CD4-positive, alpha-beta T cell (primary cell): Measurements from ENCODE around the gene SMYD3. TPM values are rescaled to one million over a fixed set of nuclear protein-coding genes. Genes with fewer than 3 reads are reported as not detected.

Experiments
- ATAC-seq: fragments of 200-7000 bp; cut with Tn5 transposase; one replicate; pipeline ENCODE4 v1.10.0; 2022; ENCODE audit warnings: mild to moderate bottlenecking; ENCODE audit not compliant: poor library complexity
- CTCF ChIA-PET: fragments of 350-600 bp; sonication (Branson Sonifier 250); formaldehyde crosslinking; loops from one replicate; lab custom pipeline; 2021; ENCODE audit warnings: antibody characterized with exemption, inconsistent platforms; lab: Charles Lee
- POLR2A ChIA-PET: fragments of 350-600 bp; sonication (Branson Sonifier 250); formaldehyde crosslinking; loops from one replicate; lab custom pipeline; 2021; ENCODE audit warnings: antibody characterized with exemption, inconsistent platforms; lab: Charles Lee
- DNase-seq, 14 experiments: peaks; one replicate each; pipeline ENCODE4 v3.0.0-alpha.2; 2013 to 2020; ENCODE audit warnings: mixed read lengths in 2 of 14
- H3K27ac ChIP-seq, 2 donors: one replicate each; pipeline versions ENCODE4 v1.5.1 to v1.7.0; 2013; ENCODE audit warnings: low read length in 2 of 2, low read depth in 1 of 2, mild to moderate bottlenecking in 1 of 2
- H3K27me3 ChIP-seq, 2 experiments: 1 replicate in 1 of 2; 2 replicates in 1 of 2; pipeline versions ENCODE4 v1.6.1 to v1.7.0; 2013; ENCODE audit warnings: low read length in 2 of 2, control low read depth in 1 of 2, mild to moderate bottlenecking in 1 of 2, moderate library complexity in 1 of 2; ENCODE audit not compliant: insufficient read depth in 2 of 2, control insufficient read depth in 1 of 2
- H3K36me3 ChIP-seq: one replicate; pipeline ENCODE4 v1.6.1; 2013; ENCODE audit warnings: low read length, control low read depth; ENCODE audit not compliant: insufficient read depth
- H3K4me1 ChIP-seq: one replicate; pipeline ENCODE4 v1.6.1; 2013; ENCODE audit warnings: low read length, control low read depth; ENCODE audit not compliant: insufficient read depth
- H3K4me3 ChIP-seq: one replicate; pipeline ENCODE4 v1.5.1; 2013; ENCODE audit warnings: mild to moderate bottlenecking, low read length, moderate library complexity
- H3K9me3 ChIP-seq, 2 experiments: 1 replicate in 1 of 2; 2 replicates in 1 of 2; pipeline versions ENCODE4 v1.6.1 to v1.7.0; 2013; ENCODE audit warnings: low read length in 2 of 2, mild to moderate bottlenecking in 2 of 2, control low read depth in 1 of 2, moderate library complexity in 1 of 2; ENCODE audit not compliant: control insufficient read depth in 1 of 2, insufficient read depth in 1 of 2
- H3K27ac Mint-ChIP-seq: one replicate; pipeline ENCODE4 v1.8.0; 2020; ENCODE audit warnings: mixed read lengths
- H3K27me3 Mint-ChIP-seq: one replicate; pipeline ENCODE4 v1.8.0; 2021; ENCODE audit warnings: mixed read lengths
- H3K36me3 Mint-ChIP-seq: one replicate; pipeline ENCODE4 v1.8.0; 2021; ENCODE audit warnings: low read depth, mixed read lengths
- H3K4me1 Mint-ChIP-seq: one replicate; pipeline ENCODE4 v1.8.0; 2021; ENCODE audit warnings: low read depth, mixed read lengths
- H3K4me3 Mint-ChIP-seq: one replicate; pipeline ENCODE4 v1.8.0; 2020; ENCODE audit warnings: mild to moderate bottlenecking, mixed read lengths
- H3K9me3 Mint-ChIP-seq: one replicate; pipeline ENCODE4 v1.8.0; 2020; ENCODE audit warnings: mixed read lengths
- intact Hi-C, 2 experiments: fragments of 100-400 bp; cut with DNase I in 1 of 2; cut with micrococcal nuclease in 1 of 2; formaldehyde crosslinking; loops; one replicate each; pipeline versions ENCODE4 v1.15.1 to v1.9.0; 2023 to 2025; cut with DNase I, micrococcal nuclease
- total RNA-seq, 174 experiments: library from RNA in 2 of 174; stranded (reverse) in 2 of 174; gene quantifications; one replicate each; pipeline ENCODE4 v1.2.3 and lab custom pipeline; 2021 to 2026
- TF ChIP-seq, protein P1 (sequence below): fragments of 200-600 bp; IDR thresholded peaks from one replicate; pipeline ENCODE4 v1.8.0; 2022; ENCODE audit warnings: antibody characterized with exemption, mild to moderate bottlenecking

The SMYD3 gene
- total RNA-seq, 2 experiments from 2014 or later, result 18.8 to 19.6 TPM

DNA sequence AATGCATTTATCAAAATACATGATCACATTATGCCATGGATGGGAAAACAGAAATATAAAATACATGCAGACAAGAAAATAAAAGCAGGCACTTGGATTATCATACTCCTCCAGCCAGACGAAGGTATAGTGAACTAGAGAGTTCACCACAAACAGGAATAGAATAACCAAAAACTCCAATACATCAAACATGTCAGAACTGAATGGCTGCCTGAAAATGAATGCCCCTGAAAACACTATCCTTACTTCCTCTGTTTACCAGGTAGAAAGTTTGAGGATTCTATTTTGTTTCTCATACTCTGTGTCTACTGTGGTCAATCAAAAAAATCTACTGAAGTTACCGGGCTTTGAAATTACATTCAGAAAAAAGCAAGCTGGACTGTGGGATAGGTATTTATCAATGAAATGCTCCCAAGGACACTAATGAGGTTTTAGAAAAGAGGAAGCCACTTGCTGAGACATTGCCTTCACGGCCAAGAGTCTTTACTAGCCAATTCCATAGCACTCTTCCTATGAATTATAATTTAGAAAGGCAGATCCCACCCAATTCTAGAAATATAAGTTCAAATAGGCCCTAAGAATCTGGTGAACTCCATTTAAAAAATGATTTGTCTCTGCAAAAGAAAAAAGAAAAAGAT lies 197.7 kb downstream of the SMYD3 start:
- TF ChIP-seq, protein P1, sequence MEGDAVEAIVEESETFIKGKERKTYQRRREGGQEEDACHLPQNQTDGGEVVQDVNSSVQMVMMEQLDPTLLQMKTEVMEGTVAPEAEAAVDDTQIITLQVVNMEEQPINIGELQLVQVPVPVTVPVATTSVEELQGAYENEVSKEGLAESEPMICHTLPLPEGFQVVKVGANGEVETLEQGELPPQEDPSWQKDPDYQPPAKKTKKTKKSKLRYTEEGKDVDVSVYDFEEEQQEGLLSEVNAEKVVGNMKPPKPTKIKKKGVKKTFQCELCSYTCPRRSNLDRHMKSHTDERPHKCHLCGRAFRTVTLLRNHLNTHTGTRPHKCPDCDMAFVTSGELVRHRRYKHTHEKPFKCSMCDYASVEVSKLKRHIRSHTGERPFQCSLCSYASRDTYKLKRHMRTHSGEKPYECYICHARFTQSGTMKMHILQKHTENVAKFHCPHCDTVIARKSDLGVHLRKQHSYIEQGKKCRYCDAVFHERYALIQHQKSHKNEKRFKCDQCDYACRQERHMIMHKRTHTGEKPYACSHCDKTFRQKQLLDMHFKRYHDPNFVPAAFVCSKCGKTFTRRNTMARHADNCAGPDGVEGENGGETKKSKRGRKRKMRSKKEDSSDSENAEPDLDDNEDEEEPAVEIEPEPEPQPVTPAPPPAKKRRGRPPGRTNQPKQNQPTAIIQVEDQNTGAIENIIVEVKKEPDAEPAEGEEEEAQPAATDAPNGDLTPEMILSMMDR, result no peak
- no peaks in the 10 kb centered on the region for H3K36me3 ChIP-seq
- H3K4me3 ChIP-seq, result no peak overlapping the region
- Mint-ChIP-seq H3K27ac (no peak overlapping the region), H3K27me3 (no peaks in the 10 kb centered on the region), H3K4me3 (no peak overlapping the region), H3K9me3 (no peaks in the 10 kb centered on the region), H3K36me3 (peaks cover 16% of the 10 kb centered on the region), H3K4me1 (no peaks in the 10 kb centered on the region)
- H3K4me1 ChIP-seq, result no peaks in the 10 kb centered on the region
- no peak overlapping the region for H3K27ac ChIP-seq
- H3K27me3 ChIP-seq, result no peaks in the 10 kb centered on the region
- ATAC-seq (no peak), DNase-seq (no peak)
- H3K9me3 ChIP-seq, result no peaks in the 10 kb centered on the region
- intact Hi-C loops, result no loop called here
- POLR2A ChIA-PET, result no interaction called here
- CTCF ChIA-PET, result no interaction called here

- Mint-ChIP-seq H3K36me3 (peaks cover 16% of the 10 kb centered on the region), H3K4me1 (no peaks in the 10 kb centered on the region), H3K27me3 (no peaks in the 10 kb centered on the region), H3K9me3 (no peaks in the 10 kb centered on the region), H3K4me3 (no peak overlapping the region), H3K27ac (no peak overlapping the region)
- Histone ChIP-seq H3K36me3 (no peaks in the 10 kb centered on the region), H3K27ac (no peak overlapping the region), H3K27me3 (no peaks in the 10 kb centered on the region), H3K4me1 (no peaks in the 10 kb centered on the region), H3K4me3 (no peak overlapping the region), H3K9me3 (no peaks in the 10 kb centered on the region)
- intact Hi-C loops, result no loop called here
- no peak for DNase-seq
- ATAC-seq, result no peak
- TF ChIP-seq, protein P1, result no peak
- CTCF ChIA-PET, result no interaction called here
- POLR2A ChIA-PET, result no interaction called here
Measured at GRCh38 chr1:246308533-246309075, 198.5 kb downstream of the SMYD3 start.

GRCh38 chr1:246306415-246307037 lies 200.6 kb downstream of the SMYD3 start:
- no peaks in the 10 kb centered on the region for H3K27me3 Mint-ChIP-seq
- no peaks in the 10 kb centered on the region for H3K4me1 Mint-ChIP-seq
- H3K27ac ChIP-seq, result no peak overlapping the region
- TF ChIP-seq, protein P1, result no peak
- no peak overlapping the region for H3K27ac Mint-ChIP-seq
- intact Hi-C loops, result no loop called here
- ChIA-PET CTCF (interaction anchor here (0.9 to 1.0 kb wide), 2 partner anchors 8 to 16 kb away, joined by 3 read pairs; no protein-coding TSS in a partner anchor), POLR2A (no interaction called here)
- no peaks in the 10 kb centered on the region for H3K9me3 ChIP-seq
- H3K36me3 ChIP-seq, result no peaks in the 10 kb centered on the region
- no peaks in the 10 kb centered on the region for H3K27me3 ChIP-seq
- no peaks in the 10 kb centered on the region for H3K9me3 Mint-ChIP-seq
- H3K4me3 ChIP-seq, result no peak overlapping the region
- H3K36me3 Mint-ChIP-seq, result peaks cover 11% of the 10 kb centered on the region
- H3K4me3 Mint-ChIP-seq, result no peak overlapping the region
- no peaks in the 10 kb centered on the region for H3K4me1 ChIP-seq
- ATAC-seq (no peak), DNase-seq (no peak)
